ENCODE measurements around the gene ZFYVE28.

Gene ZFYVE28

GRCh38 chr4:2399216-2399615, 19.2 kb downstream of the ZFYVE28 start:
- Mint-ChIP-seq H3K27ac (no peak overlapping the region), H3K27me3 (ENCODE audit: low read depth, poor library complexity) (peaks cover 52% of the 10 kb centered on the region), H3K4me3 (no peak overlapping the region), H3K9me3 (peaks cover 7% of the 10 kb centered on the region), H3K4me1 (peaks cover 39% of the 10 kb centered on the region), H3K36me3 (ENCODE audit: low read depth) (no peaks in the 10 kb centered on the region)
- DNase-seq = no peak
- TF ChIP-seq CTCF (IDR thresholded peaks at IDR 0.05) = no peak

GRCh38 chr4:2397596-2398379, 20.7 kb downstream of the ZFYVE28 start:
- Mint-ChIP-seq H3K4me1 (peaks cover 43% of the 10 kb centered on the region), H3K4me3 (no peak overlapping the region), H3K9me3 (peaks cover 7% of the 10 kb centered on the region), H3K27me3 (ENCODE audit: low read depth, poor library complexity) (peaks cover 60% of the 10 kb centered on the region), H3K36me3 (ENCODE audit: low read depth) (no peaks in the 10 kb centered on the region), H3K27ac (no peak overlapping the region)
- no peak for DNase-seq
- TF ChIP-seq CTCF (IDR thresholded peaks at IDR 0.05) = no peak

GRCh38 chr4:2396781-2397368, 21.6 kb downstream of the ZFYVE28 start:
- H3K9me3 Mint-ChIP-seq = peaks cover 7% of the 10 kb centered on the region
- no peak for DNase-seq
- H3K4me1 Mint-ChIP-seq = peaks cover 42% of the 10 kb centered on the region
- no peak for TF ChIP-seq CTCF (IDR thresholded peaks at IDR 0.05)
- no peak overlapping the region for H3K27ac Mint-ChIP-seq
- H3K4me3 Mint-ChIP-seq = no peak overlapping the region
- peaks cover 63% of the 10 kb centered on the region for H3K27me3 Mint-ChIP-seq (ENCODE audit: low read depth, poor library complexity)
- H3K36me3 Mint-ChIP-seq (ENCODE audit: low read depth) = no peaks in the 10 kb centered on the region

GRCh38 chr4:2395584-2395983, 22.9 kb downstream of the ZFYVE28 start:
- peaks cover 50% of the 10 kb centered on the region for H3K4me1 Mint-ChIP-seq
- TF ChIP-seq CTCF (IDR thresholded peaks at IDR 0.05) = no peak
- H3K27me3 Mint-ChIP-seq (ENCODE audit: low read depth, poor library complexity) = peaks cover 66% of the 10 kb centered on the region
- no peak overlapping the region for H3K4me3 Mint-ChIP-seq
- H3K36me3 Mint-ChIP-seq (ENCODE audit: low read depth) = no peaks in the 10 kb centered on the region
- no peak for DNase-seq
- no peak overlapping the region for H3K27ac Mint-ChIP-seq
- H3K9me3 Mint-ChIP-seq = peaks cover 6% of the 10 kb centered on the region

- Mint-ChIP-seq H3K36me3 (ENCODE audit: low read depth) (no peaks in the 10 kb centered on the region), H3K27me3 (ENCODE audit: low read depth, poor library complexity) (peaks cover 63% of the 10 kb centered on the region), H3K9me3 (peaks cover under 1% of the 10 kb centered on the region), H3K27ac (no peak overlapping the region), H3K4me3 (peak overlapping the region; percentile 34), H3K4me1 (peaks cover 56% of the 10 kb centered on the region)
- no peak for DNase-seq
- TF ChIP-seq CTCF (IDR thresholded peaks at IDR 0.05) = no peak
Measured at GRCh38 chr4:2395038-2395437, 23.4 kb downstream of the ZFYVE28 start.

- H3K4me1 Mint-ChIP-seq = peaks cover 61% of the 10 kb centered on the region
- no peak for TF ChIP-seq CTCF (IDR thresholded peaks at IDR 0.05)
- no peaks in the 10 kb centered on the region for H3K9me3 Mint-ChIP-seq
- no peak overlapping the region for H3K27ac Mint-ChIP-seq
- H3K4me3 Mint-ChIP-seq = peak overlapping the region; percentile 65
- peaks cover 63% of the 10 kb centered on the region for H3K27me3 Mint-ChIP-seq (ENCODE audit: low read depth, poor library complexity)
- DNase-seq = no peak
- no peaks in the 10 kb centered on the region for H3K36me3 Mint-ChIP-seq (ENCODE audit: low read depth)
Measured at GRCh38 chr4:2394528-2394927, 23.9 kb downstream of the ZFYVE28 start.
